GM12864 (cell line): ENCODE results near the gene CPPED1.

Experiments used
- DNase-seq: peaks from one replicate; pipeline ENCODE4 v3.0.0-alpha.2; 2011; ENCODE audit warnings: low read depth
- H3K4me3 ChIP-seq: 2 replicates; pipeline ENCODE4 v1.5.1; 2011; ENCODE audit warnings: mild to moderate bottlenecking, low read depth, low read length, control low read depth
- TF ChIP-seq, protein P1 (sequence below): IDR thresholded peaks from 2 replicates; pipeline ENCODE4 v1.5.1; 2011; ENCODE audit warnings: low read depth, mild to moderate bottlenecking, moderate library complexity, low read length, control low read depth, inconsistent platforms; ENCODE audit errors: missing control alignments

Gene CPPED1

DNA sequence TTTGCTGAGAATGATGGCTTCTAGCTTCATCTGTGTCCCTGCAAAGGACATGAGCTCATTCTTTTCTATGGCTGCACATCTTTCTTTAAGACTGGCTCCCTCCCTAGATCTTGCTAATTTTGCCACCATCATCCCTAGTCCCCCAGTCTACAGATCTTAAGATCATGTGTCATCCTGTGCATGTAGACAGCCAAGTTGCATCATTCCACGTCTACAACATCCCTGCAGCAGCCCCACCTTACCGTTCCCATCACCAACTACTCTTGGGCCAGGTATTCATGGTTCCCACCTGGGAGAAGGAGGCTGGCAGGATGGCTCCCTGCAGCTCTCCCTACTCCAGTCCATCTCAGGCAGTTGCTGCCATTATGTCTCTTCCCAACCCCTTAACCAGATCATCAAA lies 12.3 kb downstream of the CPPED1 start:
- TF ChIP-seq, protein P1, sequence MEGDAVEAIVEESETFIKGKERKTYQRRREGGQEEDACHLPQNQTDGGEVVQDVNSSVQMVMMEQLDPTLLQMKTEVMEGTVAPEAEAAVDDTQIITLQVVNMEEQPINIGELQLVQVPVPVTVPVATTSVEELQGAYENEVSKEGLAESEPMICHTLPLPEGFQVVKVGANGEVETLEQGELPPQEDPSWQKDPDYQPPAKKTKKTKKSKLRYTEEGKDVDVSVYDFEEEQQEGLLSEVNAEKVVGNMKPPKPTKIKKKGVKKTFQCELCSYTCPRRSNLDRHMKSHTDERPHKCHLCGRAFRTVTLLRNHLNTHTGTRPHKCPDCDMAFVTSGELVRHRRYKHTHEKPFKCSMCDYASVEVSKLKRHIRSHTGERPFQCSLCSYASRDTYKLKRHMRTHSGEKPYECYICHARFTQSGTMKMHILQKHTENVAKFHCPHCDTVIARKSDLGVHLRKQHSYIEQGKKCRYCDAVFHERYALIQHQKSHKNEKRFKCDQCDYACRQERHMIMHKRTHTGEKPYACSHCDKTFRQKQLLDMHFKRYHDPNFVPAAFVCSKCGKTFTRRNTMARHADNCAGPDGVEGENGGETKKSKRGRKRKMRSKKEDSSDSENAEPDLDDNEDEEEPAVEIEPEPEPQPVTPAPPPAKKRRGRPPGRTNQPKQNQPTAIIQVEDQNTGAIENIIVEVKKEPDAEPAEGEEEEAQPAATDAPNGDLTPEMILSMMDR, result no peak
- DNase-seq, result no peak
- H3K4me3 ChIP-seq, result no peak overlapping the region

DNA sequence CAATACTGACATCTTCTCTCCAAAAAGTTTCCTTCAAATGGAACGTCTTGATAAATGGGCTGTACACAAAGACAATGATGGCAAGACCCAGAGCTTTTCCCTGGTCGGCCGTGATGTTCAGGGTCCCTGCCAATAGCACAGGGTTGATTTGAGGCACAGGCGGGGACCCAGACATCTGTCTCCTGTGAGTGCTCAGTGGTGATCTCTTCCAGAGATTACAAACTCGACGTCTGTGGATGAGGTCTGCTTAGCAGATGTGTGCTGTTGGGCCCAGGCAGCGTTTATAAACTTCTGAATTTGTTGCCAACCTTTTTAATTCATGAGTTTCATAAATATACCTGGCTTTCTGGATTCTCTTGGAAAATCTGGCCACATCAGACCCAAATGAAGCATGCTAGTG lies 14.9 kb downstream of the CPPED1 start:
- no peak overlapping the region for H3K4me3 ChIP-seq
- DNase-seq, result no peak
- TF ChIP-seq, protein P1, result no peak

DNA sequence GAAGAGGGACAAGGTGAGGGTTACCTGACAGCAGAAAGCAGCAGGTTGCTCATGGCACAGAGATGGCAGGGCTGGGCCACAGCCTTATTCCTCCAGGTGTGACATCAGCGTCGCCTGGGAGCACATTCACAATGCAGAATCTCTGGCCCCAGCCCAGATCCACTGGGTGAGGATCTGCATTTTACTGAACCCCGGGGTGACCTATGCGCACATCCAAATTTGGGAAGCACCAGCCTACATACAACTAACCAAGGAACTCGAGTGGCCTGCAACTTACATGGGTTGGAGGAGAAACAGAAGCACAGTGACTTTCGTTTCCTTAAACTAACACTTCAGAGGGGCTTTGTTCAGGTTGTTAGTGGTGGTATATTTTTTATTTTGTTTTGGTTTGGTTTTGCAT lies 17.6 kb downstream of the CPPED1 start:
- DNase-seq, result no peak
- TF ChIP-seq, protein P1, result no peak
- H3K4me3 ChIP-seq, result no peak overlapping the region

DNA sequence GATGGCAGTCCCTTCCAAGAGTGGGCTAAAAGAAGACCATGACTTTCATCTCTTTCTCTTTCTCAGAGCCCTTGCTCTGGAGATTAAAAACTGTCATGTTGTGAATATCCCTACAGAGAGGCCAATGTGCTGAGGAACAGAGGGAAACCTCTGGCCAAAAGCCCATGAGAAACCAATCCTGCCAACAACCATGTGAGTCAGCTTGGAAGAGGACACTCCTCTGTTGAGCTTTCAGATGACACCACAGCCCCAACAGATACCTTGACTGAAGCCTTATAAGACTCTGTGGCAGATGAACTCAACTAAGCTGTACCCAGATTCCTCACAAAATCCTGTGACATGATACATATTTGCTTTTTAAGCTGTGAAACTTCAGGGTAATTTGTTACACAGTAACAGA lies 19.6 kb downstream of the CPPED1 start:
- TF ChIP-seq, protein P1, result no peak
- H3K4me3 ChIP-seq, result no peak overlapping the region
- no peak for DNase-seq

DNA sequence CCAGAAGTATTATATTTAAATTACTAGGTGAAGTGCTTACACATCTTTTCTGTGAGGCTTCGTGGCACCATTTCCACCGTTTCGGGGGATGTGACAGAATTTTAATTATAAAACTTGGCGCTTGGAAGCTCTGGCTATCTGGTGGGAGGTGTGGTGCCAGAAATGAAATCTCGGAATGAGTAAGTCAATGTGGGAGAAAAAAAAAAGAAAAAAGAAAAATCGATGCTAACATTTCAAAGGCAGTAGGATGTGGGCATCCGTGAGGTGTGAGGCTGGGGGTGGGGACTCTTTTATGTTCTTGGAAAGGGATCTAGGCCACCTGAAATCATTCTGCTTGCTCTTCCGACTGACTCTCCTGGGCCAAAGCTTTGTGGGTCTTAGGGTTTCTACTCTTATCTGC lies 21.9 kb downstream of the CPPED1 start:
- DNase-seq, result no peak
- TF ChIP-seq, protein P1, result no peak
- no peak overlapping the region for H3K4me3 ChIP-seq

DNA sequence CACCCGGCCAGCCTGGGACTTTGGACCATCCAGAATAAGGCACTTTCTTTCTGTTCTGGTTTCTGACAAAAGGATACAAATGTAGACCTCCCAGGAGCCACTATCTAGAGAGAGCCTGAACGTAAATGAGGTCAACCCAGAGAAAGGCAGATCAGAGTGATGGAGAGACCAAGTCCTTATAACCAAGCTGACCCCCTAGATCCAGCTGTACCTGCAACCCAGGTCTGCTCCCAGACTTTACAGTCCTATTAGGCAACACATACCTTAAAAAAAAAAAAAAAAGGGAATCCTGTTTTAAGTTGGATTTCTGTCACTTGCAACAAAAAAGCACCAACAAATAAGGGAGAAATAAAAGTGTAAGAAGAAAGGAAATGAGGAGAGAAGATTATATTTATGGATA lies 23.2 kb downstream of the CPPED1 start:
- no peak overlapping the region for H3K4me3 ChIP-seq
- TF ChIP-seq, protein P1, result no peak
- DNase-seq, result no peak

DNA sequence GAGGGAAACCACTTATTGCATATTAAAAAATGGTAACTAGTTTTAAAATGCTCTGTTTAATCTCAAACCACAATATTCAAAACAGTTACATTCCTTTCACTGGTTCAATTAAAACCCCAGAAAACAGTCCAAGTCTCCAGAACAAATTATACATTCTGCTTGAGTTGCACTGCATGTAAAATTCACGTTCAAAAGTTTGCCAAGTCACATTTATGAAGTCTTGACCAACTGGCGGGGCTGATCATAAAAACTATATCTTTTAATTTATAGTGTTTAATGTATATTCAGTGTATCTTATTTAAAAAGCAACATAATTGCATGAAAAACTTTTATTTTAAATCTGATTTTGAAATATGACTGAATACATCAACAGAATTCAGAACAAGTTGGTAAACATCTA lies 25.0 kb downstream of the CPPED1 start:
- TF ChIP-seq, protein P1, result no peak
- H3K4me3 ChIP-seq, result no peak overlapping the region
- DNase-seq, result no peak
